Muscle layer of duodenum (tissue), 2 donors: ENCODE data around the gene STYXL1.
"Not testable (repeated sequence)": the region's sequence is repeated elsewhere in the genome, so short reads cannot be mapped to it uniquely, and the experiment has no call there.

Experiments used
- H3K27ac ChIP-seq: one replicate; pipeline ENCODE4 v1.7.0; 2013; ENCODE audit warnings: mild to moderate bottlenecking, low read length
- H3K27me3 ChIP-seq: one replicate; pipeline ENCODE4 v1.7.0; 2013; ENCODE audit warnings: low read depth, mild to moderate bottlenecking, control low read depth, low read length
- H3K36me3 ChIP-seq, 2 donors: one replicate each; pipeline ENCODE4 v1.7.0; 2013; ENCODE audit warnings: low read length in 2 of 2, control low read depth in 1 of 2, mild to moderate bottlenecking in 1 of 2; ENCODE audit not compliant: insufficient read depth in 2 of 2, control insufficient read depth in 1 of 2
- H3K4me1 ChIP-seq, 2 donors: one replicate each; pipeline ENCODE4 v1.7.0; 2013; ENCODE audit warnings: low read length in 2 of 2, mild to moderate bottlenecking in 2 of 2, control low read depth in 1 of 2, moderate library complexity in 1 of 2; ENCODE audit not compliant: insufficient read depth in 2 of 2, control insufficient read depth in 1 of 2
- H3K4me3 ChIP-seq, 2 donors: one replicate each; pipeline ENCODE4 v1.7.0; 2013; ENCODE audit warnings: low read length in 2 of 2, low read depth in 1 of 2, mild to moderate bottlenecking in 1 of 2
- H3K9me3 ChIP-seq, 2 donors: one replicate each; pipeline ENCODE4 v1.7.0; 2013; ENCODE audit warnings: low read length in 2 of 2, control low read depth in 1 of 2, mild to moderate bottlenecking in 1 of 2; ENCODE audit not compliant: control insufficient read depth in 1 of 2
- donor health status: healthy.

The STYXL1 gene

DNA sequence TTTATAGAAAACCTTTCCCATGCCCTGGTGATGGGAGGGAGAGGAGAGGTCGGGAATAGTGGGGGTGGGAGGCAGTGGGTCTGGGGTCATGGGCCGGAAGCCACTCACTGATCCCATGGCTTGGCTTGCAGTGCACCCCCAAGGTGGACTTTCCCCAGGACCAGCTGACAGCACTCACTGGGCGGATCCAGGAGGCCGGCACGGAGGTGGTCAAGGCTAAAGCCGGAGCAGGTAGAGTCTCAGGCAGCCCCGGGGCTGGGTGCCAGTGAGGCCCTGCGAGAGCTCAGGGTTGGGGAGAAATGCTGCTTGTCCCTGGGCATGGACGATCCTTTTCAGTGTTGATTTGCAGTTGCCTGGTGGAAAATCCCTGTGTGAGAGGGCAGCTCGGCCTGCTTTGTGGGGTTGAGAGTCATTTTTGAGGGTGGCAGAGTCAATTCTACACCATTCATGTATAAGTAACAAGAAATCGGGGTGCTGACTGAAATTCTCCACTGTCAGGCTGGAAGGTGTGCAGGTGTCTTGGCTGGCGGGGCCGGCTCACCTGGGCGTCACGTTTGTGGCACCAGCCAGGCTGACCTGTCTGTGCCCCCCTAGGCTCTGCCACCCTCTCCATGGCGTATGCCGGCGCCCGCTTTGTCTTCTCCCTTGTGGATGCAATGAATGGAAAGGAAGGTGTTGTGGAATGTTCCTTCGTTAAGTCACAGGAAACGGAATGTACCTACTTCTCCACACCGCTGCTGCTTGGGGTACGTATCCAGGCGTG is 16.6 kb upstream of the STYXL1 start:
- H3K27me3 ChIP-seq, result no peaks in the 10 kb centered on the region
- no peak overlapping the region for H3K4me3 ChIP-seq
- H3K9me3 ChIP-seq, result no peaks in the 10 kb centered on the region
- peaks cover 70 to 85% of the 10 kb centered on the region in 2 donors for H3K36me3 ChIP-seq
- no peak overlapping the region for H3K27ac ChIP-seq
- peaks cover 0 to 5% of the 10 kb centered on the region in 2 donors for H3K4me1 ChIP-seq

DNA sequence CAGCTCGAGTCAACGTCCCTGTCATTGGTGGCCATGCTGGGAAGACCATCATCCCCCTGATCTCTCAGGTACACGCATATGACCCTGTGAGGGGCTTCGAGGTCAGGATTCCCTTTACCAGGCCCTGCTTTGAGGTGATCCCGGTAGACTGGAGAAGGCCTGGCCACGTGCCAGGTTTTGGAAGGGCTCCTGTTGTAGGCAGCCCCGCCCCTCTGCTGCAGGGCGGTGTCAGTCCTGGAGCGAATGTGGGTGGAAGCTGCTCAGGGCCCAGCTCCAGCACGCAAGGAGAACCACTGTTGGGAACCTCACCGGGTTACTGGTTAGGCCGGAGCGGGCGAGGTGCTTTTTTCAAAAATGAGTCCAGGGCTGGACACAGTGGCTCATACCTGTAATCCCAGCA is 15.7 kb upstream of the STYXL1 start:
- Histone ChIP-seq H3K27ac (no peak overlapping the region), H3K36me3 (peaks cover 78 to 94% of the 10 kb centered on the region in 2 donors), H3K4me3 (no peak overlapping the region), H3K9me3 (no peaks in the 10 kb centered on the region), H3K4me1 (no peaks in the 10 kb centered on the region), H3K27me3 (no peaks in the 10 kb centered on the region)

DNA sequence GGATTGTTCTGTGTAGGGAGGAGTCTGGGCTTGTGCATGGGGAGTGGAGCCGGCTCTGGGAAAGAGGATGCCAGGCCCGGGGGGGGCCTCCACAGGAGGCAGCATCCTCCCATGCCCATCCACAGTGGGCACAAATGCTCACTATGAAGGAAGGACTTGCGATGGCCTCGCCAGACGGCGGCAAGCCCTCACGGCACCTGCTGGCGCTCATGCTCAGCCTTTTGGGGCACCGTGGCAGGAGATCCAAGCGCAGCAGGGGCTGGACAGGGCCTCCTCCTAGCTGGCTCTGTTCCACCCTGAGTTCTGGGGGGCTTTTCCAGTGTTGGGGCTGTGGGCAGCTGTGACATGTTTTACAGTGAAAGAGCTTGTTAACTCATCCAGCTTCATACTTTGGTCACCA is 15.3 kb upstream of the STYXL1 start:
- peaks cover 82 to 98% of the 10 kb centered on the region in 2 donors for H3K36me3 ChIP-seq
- H3K9me3 ChIP-seq, result no peaks in the 10 kb centered on the region
- no peaks in the 10 kb centered on the region for H3K4me1 ChIP-seq
- H3K27ac ChIP-seq, result no peak overlapping the region
- no peaks in the 10 kb centered on the region for H3K27me3 ChIP-seq
- H3K4me3 ChIP-seq, result no peak overlapping the region

DNA sequence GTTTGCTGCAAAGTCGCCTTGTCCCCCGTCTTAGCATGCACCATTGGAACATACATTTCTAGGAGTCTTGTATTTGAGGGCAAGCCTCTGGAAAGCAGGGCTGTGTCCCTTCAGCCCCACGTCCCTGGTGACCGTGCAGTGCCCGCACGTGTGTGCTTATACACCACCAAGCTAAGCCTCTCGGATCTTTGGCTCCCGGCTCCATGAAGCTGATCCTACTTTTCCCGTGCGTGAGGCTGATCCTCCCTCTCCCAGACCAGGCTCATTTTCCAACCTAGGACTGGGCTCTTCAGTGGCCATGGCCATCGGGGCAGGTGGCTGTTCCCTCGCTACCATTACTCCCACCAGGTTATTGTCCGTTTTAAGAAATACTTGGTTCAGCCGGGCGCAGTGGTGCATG is 14.5 kb upstream of the STYXL1 start:
- Histone ChIP-seq H3K27me3 (no peaks in the 10 kb centered on the region), H3K9me3 (no peaks in the 10 kb centered on the region), H3K27ac (no peak overlapping the region), H3K4me3 (no peak overlapping the region), H3K4me1 (no peaks in the 10 kb centered on the region), H3K36me3 (peaks cover 87 to 99% of the 10 kb centered on the region in 2 donors)

DNA sequence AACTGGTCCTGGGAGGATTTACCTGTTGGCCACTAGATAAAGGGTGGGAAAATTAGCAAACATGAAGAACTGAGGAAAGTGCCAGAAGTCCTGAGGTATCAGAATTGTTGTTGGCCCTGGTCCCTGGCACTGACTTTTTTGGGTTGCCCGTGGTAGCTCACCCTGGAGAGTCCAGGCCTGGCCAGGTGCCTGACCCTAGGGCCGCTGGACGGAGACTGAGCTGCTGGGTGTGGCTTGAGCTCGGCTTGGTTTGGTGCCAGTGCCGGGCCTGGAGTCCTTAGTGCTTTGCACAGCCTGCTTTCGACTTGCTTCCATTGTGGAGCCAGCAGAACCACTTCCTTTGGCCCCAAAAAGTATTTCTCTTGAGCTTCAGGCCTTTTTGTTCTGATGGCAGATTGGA is 13.0 kb upstream of the STYXL1 start:
- no peaks in the 10 kb centered on the region for H3K27me3 ChIP-seq
- H3K9me3 ChIP-seq, result no peaks in the 10 kb centered on the region
- no peaks in the 10 kb centered on the region for H3K4me1 ChIP-seq
- peaks cover 79 to 92% of the 10 kb centered on the region in 2 donors for H3K36me3 ChIP-seq
- no peak overlapping the region for H3K4me3 ChIP-seq
- no peak overlapping the region for H3K27ac ChIP-seq

DNA sequence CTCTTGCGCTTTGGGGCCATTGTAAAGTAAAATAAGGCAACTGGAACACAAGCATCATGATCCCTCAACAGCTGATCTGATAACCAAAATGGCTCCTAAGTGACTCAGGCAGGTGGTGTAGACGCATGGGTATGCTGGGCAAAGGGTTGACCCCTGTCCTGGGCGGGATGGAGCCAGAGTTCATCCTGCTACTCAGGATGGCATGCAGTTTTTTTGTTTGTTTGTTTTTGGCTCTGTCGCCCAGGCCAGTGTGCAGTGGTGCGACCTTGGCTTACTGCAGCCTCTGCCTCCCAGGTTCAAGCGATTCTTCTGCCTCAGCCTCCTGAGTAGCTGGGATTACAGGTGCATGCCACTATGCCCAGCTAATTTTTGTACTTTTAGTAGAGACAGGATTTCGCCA is 10.9 kb upstream of the STYXL1 start:
- H3K4me3 ChIP-seq, H3K27me3 ChIP-seq, H3K9me3 ChIP-seq, H3K27ac ChIP-seq: not testable (repeated sequence)
- H3K36me3 ChIP-seq, result peaks cover 69 to 75% of the 10 kb centered on the region in 2 donors
- peaks cover 8 to 12% of the 10 kb centered on the region in 2 donors for H3K4me1 ChIP-seq

DNA sequence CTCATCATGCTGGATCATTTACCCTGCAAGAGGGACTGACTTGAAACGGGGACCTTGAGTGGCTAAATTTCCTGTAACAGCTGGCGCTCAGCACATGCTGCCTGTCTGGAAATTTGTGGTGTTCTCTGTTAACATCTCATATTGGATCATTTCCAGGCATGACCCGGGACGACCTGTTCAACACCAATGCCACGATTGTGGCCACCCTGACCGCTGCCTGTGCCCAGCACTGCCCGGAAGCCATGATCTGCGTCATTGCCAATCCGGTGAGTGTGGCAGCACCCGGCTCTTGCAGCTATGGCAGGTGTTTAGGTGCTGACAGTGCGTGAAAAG is 10.0 kb upstream of the STYXL1 start:
- H3K27ac ChIP-seq, result no peak overlapping the region
- no peaks in the 10 kb centered on the region for H3K9me3 ChIP-seq
- H3K4me1 ChIP-seq, result peaks cover 9 to 18% of the 10 kb centered on the region in 2 donors
- H3K36me3 ChIP-seq, result peaks cover 64 to 66% of the 10 kb centered on the region in 2 donors
- H3K4me3 ChIP-seq, result no peak overlapping the region
- no peaks in the 10 kb centered on the region for H3K27me3 ChIP-seq

DNA sequence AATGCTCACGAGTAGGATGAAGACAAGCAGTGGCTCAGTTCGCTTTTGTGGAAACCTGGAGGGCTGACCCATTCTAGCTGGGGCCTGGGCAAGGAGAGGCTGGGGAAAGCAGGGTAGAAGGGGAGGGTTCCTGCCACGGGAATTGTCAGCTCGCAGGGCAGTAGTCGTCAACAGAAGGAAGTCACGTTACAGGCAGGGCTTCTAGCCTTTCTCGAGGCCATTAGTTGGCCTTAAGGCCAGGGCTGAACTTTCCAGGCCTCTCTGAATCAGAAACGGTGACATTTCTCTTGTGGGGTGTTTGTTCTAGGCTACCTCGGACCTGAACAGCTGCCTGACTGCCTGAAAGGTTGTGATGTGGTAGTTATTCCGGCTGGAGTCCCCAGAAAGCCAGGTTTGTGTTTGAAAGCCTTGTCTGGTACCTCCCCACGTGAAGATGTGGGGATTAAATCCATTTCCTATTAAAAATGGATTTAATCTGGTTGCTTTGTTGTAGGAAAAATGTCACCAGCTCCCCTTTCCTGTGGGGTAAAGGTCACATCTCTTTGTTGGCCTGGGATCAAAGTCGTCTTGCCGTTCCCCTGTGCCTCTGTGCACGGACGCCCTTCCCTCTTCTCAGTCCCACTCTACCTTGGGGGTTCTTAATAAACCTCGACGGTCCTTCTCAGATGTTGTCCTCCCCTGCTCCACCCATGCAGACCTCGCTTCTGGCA is 9.5 kb upstream of the STYXL1 start:
- no peaks in the 10 kb centered on the region for H3K27me3 ChIP-seq
- H3K36me3 ChIP-seq, result peaks cover 60% of the 10 kb centered on the region in 2 donors
- no peak overlapping the region for H3K4me3 ChIP-seq
- peaks cover 9 to 18% of the 10 kb centered on the region in 2 donors for H3K4me1 ChIP-seq
- H3K9me3 ChIP-seq, result no peaks in the 10 kb centered on the region
- H3K27ac ChIP-seq, result peak overlapping the region; percentile 74

DNA sequence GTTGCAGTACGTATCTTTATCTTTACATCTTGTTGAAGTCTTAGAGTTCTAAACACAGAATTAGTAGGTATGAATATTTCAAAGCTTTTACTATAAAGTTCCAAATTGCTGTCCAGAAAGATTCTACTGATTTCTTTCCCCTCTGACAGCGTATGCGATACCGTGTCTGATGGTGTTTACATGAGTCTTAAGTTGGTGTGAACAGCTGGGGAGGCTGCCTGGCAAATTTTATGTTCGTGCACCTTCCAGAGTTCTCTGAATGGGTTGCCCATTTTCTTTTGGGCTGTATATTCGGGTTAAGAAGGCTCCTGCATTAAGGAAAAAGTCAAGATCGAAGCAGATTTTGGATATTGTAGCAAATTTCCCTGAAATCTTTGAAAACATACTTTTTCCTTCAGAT is 8.4 kb upstream of the STYXL1 start:
- H3K27me3 ChIP-seq, result no peaks in the 10 kb centered on the region
- H3K27ac ChIP-seq, result no peak overlapping the region
- no peaks in the 10 kb centered on the region for H3K9me3 ChIP-seq
- peaks cover 50 to 52% of the 10 kb centered on the region in 2 donors for H3K36me3 ChIP-seq
- peaks cover 9 to 18% of the 10 kb centered on the region in 2 donors for H3K4me1 ChIP-seq
- no peak overlapping the region for H3K4me3 ChIP-seq

DNA sequence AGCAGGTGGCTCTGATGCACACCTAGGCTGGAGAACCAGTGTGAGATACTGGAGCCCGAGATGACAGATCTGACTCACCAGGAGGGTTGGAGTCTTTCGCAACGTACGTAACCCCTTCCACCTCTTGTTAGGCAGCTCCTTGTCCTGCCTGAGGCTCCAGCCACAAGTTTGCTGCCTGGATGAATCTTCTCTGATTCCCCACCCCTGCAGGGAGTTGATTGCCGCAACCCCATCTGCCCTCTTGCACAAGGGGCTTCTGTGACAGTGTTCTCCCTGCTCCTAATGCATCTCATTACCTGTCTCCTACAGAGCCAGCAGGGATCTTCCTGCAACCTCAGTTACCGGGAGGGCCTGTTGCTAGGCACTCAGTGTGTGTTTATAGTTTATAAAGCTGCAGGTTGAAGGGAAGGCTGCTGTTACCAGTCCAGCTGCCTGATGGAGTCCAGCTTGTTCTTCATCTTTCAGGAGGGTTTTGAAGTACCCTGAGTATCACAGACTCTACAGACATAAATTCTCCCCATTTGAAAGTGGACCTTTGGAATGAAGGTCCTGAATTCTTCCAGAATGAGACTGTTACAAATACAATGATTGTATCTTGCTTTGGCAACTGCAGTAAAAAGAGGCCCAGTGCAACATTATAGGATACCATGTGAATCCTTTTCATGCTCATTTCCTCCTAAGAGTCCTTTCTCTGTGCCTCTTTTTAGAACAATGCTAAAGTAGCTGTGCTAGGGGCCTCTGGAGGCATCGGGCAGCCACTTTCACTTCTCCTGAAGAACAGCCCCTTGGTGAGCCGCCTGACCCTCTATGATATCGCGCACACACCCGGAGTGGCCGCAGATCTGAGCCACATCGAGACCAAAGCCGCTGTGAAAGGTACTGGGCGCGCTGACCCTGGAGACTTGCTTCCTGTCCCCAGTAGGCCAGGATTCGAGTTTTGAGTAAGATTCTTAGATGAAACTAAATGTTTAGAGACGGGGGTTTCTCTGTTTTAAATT is 6.6 kb upstream of the STYXL1 start:
- H3K27ac ChIP-seq, result no peak overlapping the region

DNA sequence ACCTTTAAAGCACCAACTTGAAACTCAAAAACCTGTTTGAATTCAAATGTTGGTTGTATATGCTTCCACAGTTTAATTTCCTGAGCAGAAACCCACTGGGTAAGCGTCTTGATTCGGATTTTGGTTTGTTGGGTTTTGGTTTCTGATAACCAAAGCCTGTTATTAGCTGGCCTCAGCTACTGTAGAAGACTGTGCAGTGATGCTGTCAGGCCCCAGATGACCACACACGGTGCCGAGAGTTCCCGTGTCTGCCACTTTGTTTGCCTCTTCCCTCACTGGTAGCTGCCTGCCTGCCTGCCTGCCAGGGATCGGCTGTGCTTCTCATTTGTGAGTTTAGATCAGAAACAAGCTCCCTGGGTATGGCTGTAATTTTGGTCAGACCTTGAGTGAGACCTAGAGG is 5.7 kb upstream of the STYXL1 start:
- no peaks in the 10 kb centered on the region for H3K9me3 ChIP-seq
- no peaks in the 10 kb centered on the region for H3K27me3 ChIP-seq
- H3K36me3 ChIP-seq, result peaks cover 22 to 25% of the 10 kb centered on the region in 2 donors
- no peak overlapping the region for H3K4me3 ChIP-seq
- H3K27ac ChIP-seq, result no peak overlapping the region
- peaks cover 16 to 34% of the 10 kb centered on the region in 2 donors for H3K4me1 ChIP-seq

More for the DNA sequence above, 6.6 kb upstream of the STYXL1 start:
- Histone ChIP-seq H3K9me3 (no peaks in the 10 kb centered on the region), H3K36me3 (peaks cover 32 to 35% of the 10 kb centered on the region in 2 donors), H3K4me3 (no peak overlapping the region), H3K27me3 (no peaks in the 10 kb centered on the region), H3K4me1 (peaks cover 12 to 25% of the 10 kb centered on the region in 2 donors)
